CD8-positive, alpha-beta memory T cell (primary cell): ENCODE data around the gene LAMA2. TPM values are rescaled to one million over a fixed set of nuclear protein-coding genes. Genes with fewer than 3 reads are reported as not detected.

ENCODE experiments used
- CTCF ChIA-PET: fragments of 350-600 bp; sonication (Branson Sonifier 250); formaldehyde crosslinking; loops from one replicate; lab custom pipeline; 2021; ENCODE audit warnings: antibody characterized with exemption; lab: Charles Lee
- POLR2A ChIA-PET: fragments of 350-600 bp; sonication (Branson Sonifier 250); formaldehyde crosslinking; loops from one replicate; lab custom pipeline; 2021; ENCODE audit warnings: antibody characterized with exemption; lab: Charles Lee
- DNase-seq, 5 donors: peaks; one replicate each; pipeline versions ENCODE4 v3.0.0 to v3.0.0-alpha.2; 2020 to 2022; ENCODE audit warnings: mixed read lengths in 1 of 5
- H3K27ac ChIP-seq: one replicate; pipeline ENCODE4 v1.7.0; 2013; ENCODE audit warnings: low read depth, mild to moderate bottlenecking, low read length, moderate library complexity
- H3K27me3 ChIP-seq: 2 replicates; pipeline ENCODE4 v1.7.0; 2013; ENCODE audit warnings: low read length, mild to moderate bottlenecking; ENCODE audit not compliant: insufficient read depth, poor library complexity, severe bottlenecking
- H3K36me3 ChIP-seq: 2 replicates; pipeline ENCODE4 v1.7.0; 2013; ENCODE audit warnings: mild to moderate bottlenecking, low read length, moderate library complexity; ENCODE audit not compliant: insufficient read depth
- H3K4me1 ChIP-seq: 2 replicates; pipeline ENCODE4 v1.7.0; 2013; ENCODE audit warnings: mild to moderate bottlenecking, low read length, moderate library complexity; ENCODE audit not compliant: insufficient read depth
- H3K4me3 ChIP-seq: 2 replicates; pipeline ENCODE4 v1.7.0; 2013; ENCODE audit warnings: mild to moderate bottlenecking, low read length
- H3K9me3 ChIP-seq: 2 replicates; pipeline ENCODE4 v1.7.0; 2013; ENCODE audit warnings: mild to moderate bottlenecking, low read length
- H3K27ac Mint-ChIP-seq, 8 donors: one replicate each; pipeline ENCODE4 v1.8.0; 2020 to 2021; ENCODE audit warnings: mixed read lengths in 8 of 8, mild to moderate bottlenecking in 6 of 8, inconsistent platforms in 3 of 8, moderate library complexity in 3 of 8
- H3K27me3 Mint-ChIP-seq, 2 donors: one replicate each; pipeline ENCODE4 v1.8.0; 2020 to 2021; ENCODE audit warnings: mixed read lengths in 2 of 2, mild to moderate bottlenecking in 1 of 2, moderate library complexity in 1 of 2
- H3K36me3 Mint-ChIP-seq, 3 donors: one replicate each; pipeline ENCODE4 v1.8.0; 2020 to 2021; ENCODE audit warnings: mixed read lengths in 3 of 3, inconsistent platforms in 1 of 3, mild to moderate bottlenecking in 1 of 3
- H3K4me1 Mint-ChIP-seq, 3 donors: one replicate each; pipeline ENCODE4 v1.8.0; 2020 to 2021; ENCODE audit warnings: mixed read lengths in 3 of 3, inconsistent platforms in 1 of 3, mild to moderate bottlenecking in 1 of 3
- H3K4me3 Mint-ChIP-seq, 7 donors: one replicate each; pipeline ENCODE4 v1.8.0; 2020 to 2021; ENCODE audit warnings: mixed read lengths in 7 of 7, mild to moderate bottlenecking in 6 of 7, moderate library complexity in 4 of 7, inconsistent platforms in 2 of 7
- H3K9me3 Mint-ChIP-seq, 5 donors: one replicate each; pipeline ENCODE4 v1.8.0; 2020 to 2022; ENCODE audit warnings: mixed read lengths in 5 of 5, mild to moderate bottlenecking in 3 of 5, moderate library complexity in 2 of 5, inconsistent platforms in 1 of 5
- polyA plus RNA-seq: library from polyadenylated mRNA; unstranded; fragments of 300-500 nt; fragmentation: Illumina TruSeq; gene quantifications from one replicate; pipeline ENCODE4 v1.2.3, GENCODE V29; 2021
- total RNA-seq, 2 experiments: library from RNA; stranded (reverse); gene quantifications; one replicate each; pipeline ENCODE4 v1.2.3, GENCODE V29; 2021

The LAMA2 gene
- total and polyA plus RNA-seq, 3 experiments from 2014 or later, result 0.09 to 0.96 (median 0.45) TPM

DNA sequence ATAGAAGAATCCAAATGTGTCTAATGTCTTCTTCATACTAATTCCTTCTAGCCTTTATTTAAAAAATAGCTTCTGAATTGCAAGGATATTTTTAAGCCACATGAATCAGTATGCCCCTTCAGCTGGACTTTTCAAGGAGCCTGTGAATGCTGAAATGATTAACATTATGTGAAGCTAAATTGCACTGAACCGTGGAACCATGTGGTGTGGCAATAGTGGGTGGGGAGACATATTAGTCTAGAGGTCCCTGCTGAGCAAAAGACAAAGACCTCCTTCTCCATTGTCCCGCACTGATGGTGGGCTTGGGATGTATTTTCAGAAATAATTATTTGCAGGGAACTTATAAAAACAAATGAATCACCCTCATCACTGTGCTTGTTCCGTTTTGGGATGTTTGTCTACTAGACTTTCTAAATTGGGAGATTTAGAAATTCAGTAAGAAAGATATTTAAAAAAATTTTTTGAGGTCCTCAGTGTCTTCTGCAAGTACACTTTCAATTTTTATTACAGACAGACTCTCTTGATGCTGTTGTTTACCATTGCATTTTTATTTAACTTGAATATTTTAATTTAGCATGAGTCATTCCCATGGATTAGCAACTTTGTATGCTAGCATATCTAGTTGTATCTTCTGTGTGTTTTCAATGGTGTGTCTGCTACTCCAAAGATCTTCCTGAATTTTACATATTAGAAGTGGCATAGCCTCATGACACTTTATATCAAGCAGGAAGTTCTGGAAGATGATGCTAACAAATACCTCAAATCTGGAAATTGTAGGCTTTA, 238.1 kb downstream of the LAMA2 start:
- CTCF ChIA-PET, result no interaction called here
- POLR2A ChIA-PET, result no interaction called here
- H3K4me3 ChIP-seq, result no peak overlapping the region
- no peaks in the 10 kb centered on the region for H3K27me3 Mint-ChIP-seq
- H3K4me1 ChIP-seq, result no peaks in the 10 kb centered on the region
- H3K36me3 Mint-ChIP-seq, result no peaks in the 10 kb centered on the region
- H3K27ac Mint-ChIP-seq, result no peak overlapping the region
- H3K9me3 Mint-ChIP-seq, result no peaks in the 10 kb centered on the region
- no peaks in the 10 kb centered on the region for H3K4me1 Mint-ChIP-seq
- H3K27ac ChIP-seq, result no peak overlapping the region
- no peak overlapping the region for H3K4me3 Mint-ChIP-seq
- no peaks in the 10 kb centered on the region for H3K9me3 ChIP-seq
- no peaks in the 10 kb centered on the region for H3K27me3 ChIP-seq
- H3K36me3 ChIP-seq, result no peaks in the 10 kb centered on the region
- no peak for DNase-seq

DNA sequence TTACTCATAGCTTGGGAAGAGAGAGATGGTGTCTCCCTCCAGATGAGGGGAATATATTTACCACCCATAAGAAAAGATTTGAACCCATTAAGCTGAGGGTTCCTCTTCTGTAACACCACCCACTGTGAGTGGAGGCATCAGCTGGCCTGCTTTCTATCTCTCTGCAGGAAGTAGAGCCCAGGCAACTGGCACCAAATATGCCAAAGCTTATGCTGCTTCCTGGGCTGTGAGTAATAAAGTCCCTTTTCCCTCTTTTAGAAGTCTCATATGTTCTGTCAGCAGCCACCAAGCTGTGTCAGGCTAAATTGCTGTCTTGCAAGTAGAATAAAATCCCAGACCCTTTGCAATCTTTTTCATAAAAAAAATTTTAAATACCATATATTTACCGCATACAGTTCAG, 241.4 kb downstream of the LAMA2 start:
- Mint-ChIP-seq H3K4me3 (no peak overlapping the region), H3K27ac (no peak overlapping the region), H3K27me3 (no peaks in the 10 kb centered on the region), H3K9me3 (no peaks in the 10 kb centered on the region), H3K4me1 (no peaks in the 10 kb centered on the region), H3K36me3 (no peaks in the 10 kb centered on the region)
- H3K4me3 ChIP-seq, result no peak overlapping the region
- no peaks in the 10 kb centered on the region for H3K9me3 ChIP-seq
- ChIA-PET POLR2A (no interaction called here), CTCF (interaction anchor here (1.3 kb wide), 1 partner anchor 10 kb away, joined by 3 read pairs; no protein-coding TSS in a partner anchor)
- H3K27ac ChIP-seq, result no peak overlapping the region
- no peaks in the 10 kb centered on the region for H3K27me3 ChIP-seq
- DNase-seq, result no peak
- H3K36me3 ChIP-seq, result no peaks in the 10 kb centered on the region
- H3K4me1 ChIP-seq, result no peaks in the 10 kb centered on the region

DNA sequence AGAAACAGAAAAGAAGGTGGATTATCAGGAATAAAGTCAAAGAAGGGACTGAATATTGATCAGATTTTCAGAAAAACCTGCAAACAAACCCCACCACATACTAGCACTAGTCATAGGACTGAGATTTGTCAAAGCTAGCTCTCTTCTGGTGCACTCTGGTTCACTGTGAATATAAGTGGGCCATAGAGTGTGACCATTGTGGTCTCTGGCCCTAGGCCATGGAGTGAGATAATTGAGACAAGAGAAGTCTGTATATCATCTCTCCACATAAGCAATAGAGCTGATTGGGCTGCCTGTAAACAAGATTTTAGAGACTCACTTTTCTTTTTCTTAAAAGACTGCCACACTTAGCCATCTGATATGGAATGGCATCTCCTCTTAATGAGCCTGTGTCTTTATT, 247.2 kb downstream of the LAMA2 start:
- no peak overlapping the region for H3K4me3 ChIP-seq
- Mint-ChIP-seq H3K27me3 (peaks cover 3 to 4% of the 10 kb centered on the region in 2 donors), H3K4me3 (no peak overlapping the region), H3K27ac (no peak overlapping the region), H3K9me3 (no peaks in the 10 kb centered on the region), H3K4me1 (no peaks in the 10 kb centered on the region), H3K36me3 (no peaks in the 10 kb centered on the region)
- DNase-seq, result no peak
- CTCF ChIA-PET, result no interaction called here
- no peak overlapping the region for H3K27ac ChIP-seq
- no peaks in the 10 kb centered on the region for H3K9me3 ChIP-seq
- POLR2A ChIA-PET, result no interaction called here
- H3K27me3 ChIP-seq, result no peaks in the 10 kb centered on the region
- no peaks in the 10 kb centered on the region for H3K4me1 ChIP-seq
- no peaks in the 10 kb centered on the region for H3K36me3 ChIP-seq

DNA sequence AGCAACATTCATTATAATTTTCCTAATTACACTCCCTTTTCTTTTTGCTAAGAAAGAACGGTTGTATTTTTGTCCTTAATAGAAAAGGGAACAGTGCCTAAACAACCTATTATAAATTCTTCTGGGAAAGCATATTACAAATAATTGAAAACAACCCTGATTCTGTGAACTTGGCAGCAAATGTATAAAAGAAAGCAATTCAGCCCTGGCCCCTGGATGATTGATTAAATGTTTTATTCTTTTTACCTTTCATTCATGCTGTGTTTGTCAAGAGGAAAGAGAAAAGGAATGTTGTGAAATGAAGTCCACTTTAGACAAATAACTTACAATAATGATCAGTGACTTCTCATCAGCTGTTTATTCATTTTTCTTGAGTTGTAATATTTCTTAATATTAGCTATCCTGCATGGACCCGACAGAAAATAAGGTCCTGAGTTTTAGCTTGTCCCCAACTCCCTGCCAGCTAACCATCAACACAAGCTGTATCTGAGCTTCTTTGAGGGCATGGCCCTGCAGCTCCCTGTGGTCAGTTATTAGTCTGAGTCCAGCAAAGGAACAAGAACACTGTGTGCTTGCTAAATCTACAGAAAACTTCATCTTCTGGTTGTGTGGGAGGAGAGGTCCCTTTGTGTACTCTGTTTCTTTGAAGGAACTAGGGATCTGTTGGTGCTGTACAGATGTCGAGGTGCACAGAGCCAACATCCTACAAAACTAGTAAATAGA, 248.2 kb downstream of the LAMA2 start:
- no peaks in the 10 kb centered on the region for H3K4me1 Mint-ChIP-seq
- CTCF ChIA-PET, result no interaction called here

DNA sequence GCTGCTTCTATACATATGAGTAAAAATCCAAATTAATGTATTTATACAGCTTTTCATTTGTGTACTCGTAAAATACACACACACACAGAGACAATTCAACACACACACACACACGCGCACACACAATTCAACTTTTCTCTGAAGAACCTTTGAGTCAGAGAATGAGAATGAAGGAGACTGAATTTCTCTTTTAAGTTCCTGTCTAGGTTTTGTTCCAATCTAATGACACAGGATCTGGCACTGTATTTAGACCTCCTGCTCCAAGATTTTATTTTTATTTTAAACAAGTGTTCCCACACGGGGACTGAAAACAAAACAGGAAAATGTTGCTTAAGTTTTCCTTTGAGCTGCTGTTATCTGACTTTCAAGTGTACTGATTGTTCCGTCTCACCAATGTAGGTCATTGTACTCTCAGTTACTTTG, 250.8 kb downstream of the LAMA2 start:
- Histone ChIP-seq H3K4me3 (no peak overlapping the region), H3K36me3 (no peaks in the 10 kb centered on the region), H3K27me3 (no peaks in the 10 kb centered on the region), H3K9me3 (no peaks in the 10 kb centered on the region), H3K4me1 (no peaks in the 10 kb centered on the region), H3K27ac (no peak overlapping the region)
- Mint-ChIP-seq H3K27me3 (peaks cover 3 to 4% of the 10 kb centered on the region in 2 donors), H3K4me3 (no peak overlapping the region), H3K27ac (no peak overlapping the region), H3K9me3 (no peaks in the 10 kb centered on the region), H3K4me1 (no peaks in the 10 kb centered on the region), H3K36me3 (no peaks in the 10 kb centered on the region)
- no peak for DNase-seq
- CTCF ChIA-PET, result interaction anchor here (1.2 kb wide), 1 partner anchor 9 kb away, joined by 3 read pairs; no protein-coding TSS in a partner anchor
- POLR2A ChIA-PET, result no interaction called here

More for the DNA sequence above, 248.2 kb downstream of the LAMA2 start:
- H3K4me3 Mint-ChIP-seq, result no peak overlapping the region
- POLR2A ChIA-PET, result no interaction called here
- Histone ChIP-seq H3K4me1 (no peaks in the 10 kb centered on the region), H3K27ac (no peak overlapping the region), H3K36me3 (no peaks in the 10 kb centered on the region), H3K9me3 (no peaks in the 10 kb centered on the region), H3K27me3 (no peaks in the 10 kb centered on the region), H3K4me3 (no peak overlapping the region)
- no peak overlapping the region for H3K27ac Mint-ChIP-seq
- no peaks in the 10 kb centered on the region for H3K36me3 Mint-ChIP-seq
- no peaks in the 10 kb centered on the region for H3K9me3 Mint-ChIP-seq
- H3K27me3 Mint-ChIP-seq, result peaks cover 3 to 4% of the 10 kb centered on the region in 2 donors
- DNase-seq, result no peak

DNA sequence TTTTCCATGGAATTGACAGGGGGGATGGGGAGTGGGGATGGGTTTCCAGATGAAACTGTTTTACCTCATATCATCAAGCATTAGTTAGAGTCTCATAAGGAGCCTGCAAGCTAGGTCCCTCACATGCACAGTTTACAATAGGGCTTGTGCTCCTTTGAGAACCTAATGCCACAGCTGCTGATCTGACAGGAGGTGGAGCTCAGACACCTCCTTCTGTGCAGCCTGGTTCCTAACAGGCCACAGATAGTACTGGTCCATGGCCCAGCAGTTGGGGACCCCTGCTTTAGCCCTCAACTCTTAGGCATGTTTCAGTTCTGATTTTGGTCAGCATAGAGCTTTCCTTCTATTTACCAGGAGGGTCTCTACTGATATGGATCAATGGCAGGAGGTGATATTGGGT, 251.6 kb downstream of the LAMA2 start:
- H3K36me3 Mint-ChIP-seq, result no peaks in the 10 kb centered on the region
- H3K4me1 Mint-ChIP-seq, result no peaks in the 10 kb centered on the region
- no peak overlapping the region for H3K27ac Mint-ChIP-seq
- no peaks in the 10 kb centered on the region for H3K4me1 ChIP-seq
- no peaks in the 10 kb centered on the region for H3K9me3 Mint-ChIP-seq
- DNase-seq, result no peak
- no peak overlapping the region for H3K27ac ChIP-seq
- H3K4me3 ChIP-seq, result no peak overlapping the region
- no peaks in the 10 kb centered on the region for H3K36me3 ChIP-seq
- H3K9me3 ChIP-seq, result no peaks in the 10 kb centered on the region
- no peak overlapping the region for H3K4me3 Mint-ChIP-seq
- POLR2A ChIA-PET, result no interaction called here
- peaks cover 3 to 4% of the 10 kb centered on the region in 2 donors for H3K27me3 Mint-ChIP-seq
- no peaks in the 10 kb centered on the region for H3K27me3 ChIP-seq
- CTCF ChIA-PET, result interaction anchor here (1.2 kb wide), 1 partner anchor 10 kb away, joined by 3 read pairs; no protein-coding TSS in a partner anchor

DNA sequence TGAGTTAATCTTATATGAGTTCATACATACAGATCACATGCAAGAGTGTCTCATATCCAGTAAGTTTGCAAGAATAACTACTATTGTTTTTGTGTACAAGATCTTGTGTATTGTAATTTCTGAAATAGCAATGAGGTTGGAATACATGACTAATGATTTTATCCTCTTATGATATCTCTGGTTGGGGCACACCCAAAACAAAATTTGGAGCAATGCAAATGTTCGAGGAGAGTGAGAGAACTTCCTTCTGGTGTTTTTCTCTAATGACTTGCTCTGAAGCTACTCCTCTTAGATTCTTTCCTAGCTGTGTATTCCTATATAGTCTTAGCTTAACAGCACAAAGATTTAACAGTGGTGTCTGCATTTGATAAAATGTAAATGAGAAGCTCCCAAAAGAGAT, 252.5 kb downstream of the LAMA2 start:
- Histone ChIP-seq H3K36me3 (no peaks in the 10 kb centered on the region), H3K27me3 (no peaks in the 10 kb centered on the region), H3K9me3 (no peaks in the 10 kb centered on the region), H3K4me1 (no peaks in the 10 kb centered on the region), H3K27ac (no peak overlapping the region), H3K4me3 (no peak overlapping the region)
- no peak for DNase-seq
- ChIA-PET CTCF (interaction anchor here (0.7 kb wide), 1 partner anchor 11 kb away, joined by 4 read pairs; no protein-coding TSS in a partner anchor), POLR2A (no interaction called here)
- Mint-ChIP-seq H3K4me1 (no peaks in the 10 kb centered on the region), H3K27me3 (peaks cover 3 to 4% of the 10 kb centered on the region in 2 donors), H3K4me3 (no peak overlapping the region), H3K9me3 (no peaks in the 10 kb centered on the region), H3K36me3 (no peaks in the 10 kb centered on the region), H3K27ac (no peak overlapping the region)

DNA sequence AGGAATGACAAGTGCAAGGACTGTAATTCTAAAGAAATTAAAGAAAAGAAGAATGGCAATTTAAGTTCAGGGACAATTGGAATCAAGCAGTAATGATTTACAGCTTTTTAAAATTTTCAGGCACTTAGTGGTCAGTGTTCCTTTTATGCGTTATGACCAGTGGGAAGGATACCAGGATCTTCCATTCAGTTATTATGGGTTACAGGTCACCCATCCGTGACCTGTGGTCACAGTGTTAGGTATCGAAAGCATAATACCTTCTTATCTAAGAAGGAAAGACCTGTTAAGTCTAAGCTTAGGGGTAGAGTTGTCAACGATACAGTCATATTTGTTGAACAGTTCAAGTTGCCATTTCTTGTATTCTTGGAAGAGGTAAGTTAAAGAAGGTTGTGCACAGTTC, 253.8 kb downstream of the LAMA2 start:
- H3K4me3 ChIP-seq, result no peak overlapping the region
- Mint-ChIP-seq H3K27ac (no peak overlapping the region), H3K9me3 (no peaks in the 10 kb centered on the region), H3K27me3 (peaks cover 2 to 3% of the 10 kb centered on the region in 2 donors), H3K4me1 (no peaks in the 10 kb centered on the region), H3K4me3 (no peak overlapping the region), H3K36me3 (no peaks in the 10 kb centered on the region)
- ChIA-PET CTCF (no interaction called here), POLR2A (no interaction called here)
- no peaks in the 10 kb centered on the region for H3K36me3 ChIP-seq
- H3K27me3 ChIP-seq, result no peaks in the 10 kb centered on the region
- H3K27ac ChIP-seq, result no peak overlapping the region
- H3K9me3 ChIP-seq, result no peaks in the 10 kb centered on the region
- no peak for DNase-seq
- H3K4me1 ChIP-seq, result no peaks in the 10 kb centered on the region
